ENCODE data around the gene METTL25.

METTL25 gene

GRCh38 chr12:82407481-82407880 is 49.2 kb downstream of the METTL25 start:
- DNase-seq = no peak

DNA sequence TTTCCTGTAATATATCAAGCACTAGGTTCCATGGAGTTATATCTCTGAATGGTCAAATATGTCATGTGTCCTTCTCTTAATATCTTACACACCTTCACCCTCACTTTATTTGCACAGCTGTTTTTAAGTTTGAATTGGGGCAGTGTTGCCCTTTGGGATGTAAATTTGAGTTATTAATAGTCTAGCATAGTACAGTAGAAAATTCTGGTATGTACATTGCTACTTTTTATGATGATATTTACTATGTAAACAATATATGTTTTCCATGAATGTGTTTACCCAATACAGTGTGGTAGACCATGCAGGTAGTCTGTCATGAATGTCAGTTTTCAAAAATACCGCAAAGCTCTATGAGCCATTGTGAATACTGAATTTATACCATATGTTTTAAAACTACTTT is 50.5 kb downstream of the METTL25 start:
- DNase-seq = no peak

- DNase-seq = no peak
Measured at GRCh38 chr12:82411546-82412230, 53.4 kb downstream of the METTL25 start.

- no peak for DNase-seq
Measured at GRCh38 chr12:82412246-82412645, 53.9 kb downstream of the METTL25 start.

- DNase-seq = no peak
Measured at GRCh38 chr12:82414044-82414443, 55.7 kb downstream of the METTL25 start.

- no peak for DNase-seq
Measured at GRCh38 chr12:82414926-82415325, 56.6 kb downstream of the METTL25 start.

- DNase-seq = no peak
Measured at GRCh38 chr12:82415402-82415801, 57.1 kb downstream of the METTL25 start.

GRCh38 chr12:82425241-82425640 is 66.9 kb downstream of the METTL25 start:
- DNase-seq = no peak

GRCh38 chr12:82426081-82426480 is 67.8 kb downstream of the METTL25 start:
- DNase-seq = no peak

DNA sequence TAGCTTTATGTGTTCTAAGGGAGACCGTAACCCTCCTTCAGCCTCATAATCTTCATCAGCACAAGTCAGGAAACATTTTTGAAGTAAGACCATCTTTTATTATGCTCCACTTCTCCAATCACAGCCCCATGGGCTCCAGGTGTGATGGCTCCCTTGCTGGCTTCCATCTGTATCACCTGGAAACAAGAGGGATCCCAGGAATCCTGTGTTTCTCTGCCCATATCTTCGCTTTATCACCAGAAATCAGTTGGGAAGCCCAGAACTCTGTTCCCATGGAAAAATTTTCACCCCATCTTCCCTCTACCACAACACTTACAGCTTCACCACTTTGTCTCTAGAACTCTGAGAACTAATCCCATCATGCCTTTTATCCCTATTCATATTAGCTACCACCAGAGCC is 68.3 kb downstream of the METTL25 start:
- no peak for DNase-seq

DNA sequence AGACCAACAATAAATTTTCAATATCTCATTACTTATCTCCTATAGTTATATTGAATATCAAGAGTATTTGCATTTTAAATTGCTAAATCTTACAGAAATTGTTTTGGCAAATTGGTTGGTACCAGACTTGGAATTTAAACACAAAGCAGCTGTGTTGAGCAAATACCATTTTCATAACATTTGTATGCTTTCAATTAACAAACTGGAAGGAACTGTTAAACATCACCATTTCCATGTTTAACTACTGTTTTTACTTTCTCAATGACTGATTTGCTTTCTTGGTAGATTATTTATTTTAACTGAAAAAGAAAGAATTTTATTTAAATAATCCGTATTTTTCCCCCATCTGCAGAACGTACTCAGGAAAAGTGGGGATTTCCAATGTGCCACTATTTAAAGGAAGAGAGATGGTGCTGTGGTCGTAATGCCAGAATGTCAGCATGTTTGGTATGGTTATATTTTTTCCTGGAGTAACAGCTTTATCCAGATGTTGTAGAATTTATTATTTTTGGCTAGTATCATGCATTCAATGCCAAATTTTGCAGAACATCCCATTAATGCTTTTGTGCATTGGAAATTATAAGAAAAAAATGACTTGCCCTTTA is 72.3 kb downstream of the METTL25 start:
- no peak for DNase-seq

DNA sequence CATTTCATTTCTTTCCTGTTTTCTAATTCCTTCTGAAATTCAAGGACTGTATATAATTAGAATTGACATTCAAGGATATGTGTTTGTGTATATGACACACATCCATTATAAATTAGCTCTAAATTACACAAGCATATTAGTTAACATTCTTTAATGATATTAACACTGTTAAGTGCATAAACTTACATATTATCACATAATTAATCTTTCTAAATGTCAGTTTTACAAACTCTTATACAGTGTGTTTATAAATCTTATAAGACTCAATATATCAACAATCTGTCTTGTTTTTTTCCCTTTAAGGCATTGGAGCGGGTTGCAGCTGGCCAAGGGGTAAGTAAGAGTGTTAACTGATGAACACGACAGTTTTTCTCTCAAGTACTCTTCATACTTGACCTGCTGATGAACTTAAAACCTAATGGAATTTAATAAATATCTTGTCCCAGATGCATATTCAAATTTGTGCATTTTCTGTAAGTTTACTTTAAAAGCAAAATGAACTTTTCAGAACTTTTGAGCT is 76.1 kb downstream of the METTL25 start:
- DNase-seq = no peak

- DNase-seq = no peak
Measured at GRCh38 chr12:82436354-82436753, 78.0 kb downstream of the METTL25 start.

- no peak for DNase-seq
Measured at GRCh38 chr12:82437744-82438143, 79.4 kb downstream of the METTL25 start.

DNA sequence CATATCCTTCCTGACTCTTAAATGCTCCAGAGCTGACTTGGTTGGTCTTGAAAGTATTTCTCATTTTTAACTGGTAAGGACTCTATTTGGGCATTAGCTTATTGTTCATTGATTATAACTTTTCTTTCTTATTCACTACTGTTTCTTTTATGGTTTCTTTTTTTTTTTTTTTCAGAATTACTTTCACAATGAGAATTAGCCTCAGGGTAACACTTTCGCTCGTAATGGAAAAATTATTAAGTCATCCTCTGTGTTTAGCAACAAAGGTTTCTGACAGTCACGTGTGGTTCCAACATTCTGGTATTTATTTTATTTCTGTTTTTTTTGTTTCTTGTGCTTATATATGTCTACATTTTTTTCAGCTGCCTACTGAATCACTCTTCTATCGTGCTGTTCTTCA is 80.0 kb downstream of the METTL25 start:
- DNase-seq = no peak

GRCh38 chr12:82440885-82441284 is 82.6 kb downstream of the METTL25 start:
- no peak for DNase-seq

- no peak for DNase-seq
Measured at GRCh38 chr12:82448911-82449578, 90.7 kb downstream of the METTL25 start.

DNA sequence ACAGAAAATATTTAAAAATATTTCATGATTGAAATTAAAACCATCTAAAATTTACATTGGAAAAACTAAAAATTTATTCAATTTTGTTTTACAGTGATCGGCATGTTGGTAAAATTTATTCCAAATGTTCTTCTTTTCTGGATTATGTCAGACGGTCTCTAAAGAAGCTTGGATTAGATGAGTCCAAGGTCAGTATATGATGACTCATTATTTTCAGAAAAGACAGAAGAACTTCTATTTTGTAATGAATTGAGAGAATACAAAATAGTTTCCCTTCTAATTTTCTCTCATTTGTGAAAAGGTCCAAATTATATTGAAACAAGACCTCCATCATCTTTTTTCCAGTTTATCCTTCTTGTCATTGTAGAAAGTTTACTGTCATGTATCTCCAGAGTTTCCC is 98.3 kb downstream of the METTL25 start:
- DNase-seq = no peak

DNA sequence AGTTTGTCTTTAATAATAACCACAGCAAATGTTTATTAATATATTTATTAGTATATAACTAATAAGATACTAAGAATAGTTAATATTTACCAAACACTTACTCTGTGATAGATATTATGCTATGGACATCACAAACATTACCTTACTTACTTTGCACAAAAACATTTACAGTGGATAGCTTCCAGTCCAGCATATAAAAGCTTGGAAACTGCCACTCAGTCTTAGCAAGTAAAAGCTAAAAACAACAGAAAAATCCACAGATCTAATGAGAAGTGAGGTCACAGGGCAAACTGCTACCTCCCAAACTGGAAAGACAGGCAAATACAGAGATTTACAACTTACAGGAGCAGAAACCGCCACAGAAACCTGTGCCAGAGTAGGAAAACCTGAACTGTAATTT is 99.8 kb downstream of the METTL25 start:
- DNase-seq = no peak

DNA sequence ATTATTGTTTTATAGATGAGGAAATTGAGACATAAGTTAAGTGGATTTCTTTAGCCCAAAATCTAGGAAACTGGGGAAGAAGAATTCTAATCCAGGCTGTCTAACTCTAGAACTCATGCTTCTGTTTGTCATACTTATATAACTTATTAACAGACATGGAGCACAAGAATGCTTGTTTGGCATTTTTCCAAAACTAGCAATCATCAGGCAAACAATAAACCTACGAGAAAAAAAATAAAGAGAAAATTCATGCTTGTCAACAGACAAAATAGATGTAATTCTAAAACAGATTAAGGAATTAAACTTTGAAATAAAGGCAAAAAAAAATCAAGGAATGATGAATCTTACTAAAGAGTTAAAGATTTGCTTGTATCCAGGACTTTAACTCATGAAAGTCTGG is 103.1 kb downstream of the METTL25 start:
- DNase-seq = no peak

DNA sequence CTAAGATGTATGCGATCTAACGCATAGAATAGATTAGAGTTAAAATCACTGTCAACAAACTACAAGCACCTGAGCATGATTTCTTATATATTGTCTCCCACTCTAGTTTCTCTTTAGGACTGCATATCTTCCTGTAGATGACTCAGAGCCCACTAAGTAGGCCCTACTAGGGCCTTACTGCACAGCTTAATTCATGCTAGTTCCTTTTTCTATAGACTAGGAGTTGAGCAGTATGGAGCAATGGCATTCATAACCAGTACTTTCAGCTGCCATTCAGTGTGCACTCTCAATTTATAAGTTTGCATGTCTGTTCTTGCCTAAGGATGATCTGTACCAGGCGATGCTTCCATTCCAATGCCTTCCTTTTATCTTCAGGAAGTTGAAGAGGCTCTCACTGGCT is 103.5 kb downstream of the METTL25 start:
- DNase-seq = no peak

- no peak for DNase-seq
Measured at GRCh38 chr12:82468563-82468962, 110.2 kb downstream of the METTL25 start.

DNA sequence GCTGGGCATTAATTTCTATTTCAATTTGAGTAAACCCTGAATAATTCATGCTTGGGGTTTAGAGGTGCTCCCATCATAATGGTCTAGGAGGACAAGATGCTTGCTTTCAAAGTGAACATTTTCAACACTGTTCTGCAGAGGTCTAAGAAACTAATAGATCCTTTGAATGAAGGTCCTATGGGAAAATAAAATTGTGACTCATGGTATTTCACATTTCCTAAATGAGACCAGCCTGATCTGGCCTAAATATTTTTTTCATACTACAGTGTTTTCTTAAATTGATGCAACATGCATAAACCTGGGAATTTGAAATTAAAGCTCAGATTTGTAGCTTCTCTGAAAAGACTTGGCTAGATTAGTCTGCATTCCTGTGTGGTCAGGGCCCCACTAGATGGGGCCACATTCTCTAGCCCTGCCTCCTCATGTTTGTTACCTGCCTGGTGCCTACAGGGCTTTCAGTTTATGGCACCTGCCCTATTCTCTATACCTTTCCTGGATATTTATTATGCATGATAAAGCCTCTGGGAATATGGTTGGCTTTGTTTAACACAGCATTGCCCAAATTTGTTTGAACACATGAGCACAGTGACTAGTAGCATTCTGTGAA is 112.7 kb downstream of the METTL25 start:
- DNase-seq = no peak

All from KG1 (cell line).